ENCODE measurements around the gene TDG. TPM values are rescaled to one million over a fixed set of nuclear protein-coding genes. Genes with fewer than 3 reads are reported as not detected.
"Not testable (repeated sequence)": the region's sequence is repeated elsewhere in the genome, so short reads cannot be mapped to it uniquely, and the experiment has no call there.

The TDG gene
- total RNA-seq, 2 experiments from 2014 or later, result 39.4 to 55.3 TPM

GRCh38 chr12:104010606-104011169 lies 45.0 kb downstream of the TDG start:
- H3K4me1 ChIP-seq (ENCODE audit: insufficient read depth, low read length, poor library complexity, severe bottlenecking), result no peaks in the 10 kb centered on the region
- H3K9me3 ChIP-seq (ENCODE audit: low read length), result no peaks in the 10 kb centered on the region
- no peaks in the 10 kb centered on the region for H4K20me1 ChIP-seq (ENCODE audit: insufficient read depth, low read length)
- no peak for DNase-seq (ENCODE audit: low spot score)
- H3K4me3 ChIP-seq (ENCODE audit: low read depth, low read length, poor library complexity, severe bottlenecking), result no peak overlapping the region
- ChIA-PET CTCF (ENCODE audit: unreplicated experiment) (no interaction called here), POLR2A (no interaction called here)
- H3K27ac ChIP-seq (ENCODE audit: low read depth, low read length, poor library complexity, severe bottlenecking), result no peak overlapping the region
- TF ChIP-seq, protein P1, sequence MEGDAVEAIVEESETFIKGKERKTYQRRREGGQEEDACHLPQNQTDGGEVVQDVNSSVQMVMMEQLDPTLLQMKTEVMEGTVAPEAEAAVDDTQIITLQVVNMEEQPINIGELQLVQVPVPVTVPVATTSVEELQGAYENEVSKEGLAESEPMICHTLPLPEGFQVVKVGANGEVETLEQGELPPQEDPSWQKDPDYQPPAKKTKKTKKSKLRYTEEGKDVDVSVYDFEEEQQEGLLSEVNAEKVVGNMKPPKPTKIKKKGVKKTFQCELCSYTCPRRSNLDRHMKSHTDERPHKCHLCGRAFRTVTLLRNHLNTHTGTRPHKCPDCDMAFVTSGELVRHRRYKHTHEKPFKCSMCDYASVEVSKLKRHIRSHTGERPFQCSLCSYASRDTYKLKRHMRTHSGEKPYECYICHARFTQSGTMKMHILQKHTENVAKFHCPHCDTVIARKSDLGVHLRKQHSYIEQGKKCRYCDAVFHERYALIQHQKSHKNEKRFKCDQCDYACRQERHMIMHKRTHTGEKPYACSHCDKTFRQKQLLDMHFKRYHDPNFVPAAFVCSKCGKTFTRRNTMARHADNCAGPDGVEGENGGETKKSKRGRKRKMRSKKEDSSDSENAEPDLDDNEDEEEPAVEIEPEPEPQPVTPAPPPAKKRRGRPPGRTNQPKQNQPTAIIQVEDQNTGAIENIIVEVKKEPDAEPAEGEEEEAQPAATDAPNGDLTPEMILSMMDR (conservative IDR thresholded peaks at IDR 0.05; ENCODE audit: low read length), result no peak
- TF ChIP-seq EZH2phosphoT487 (IDR thresholded peaks at IDR 0.05; ENCODE audit: borderline replicate concordance, low read depth, low read length), result no peak
- no peaks in the 10 kb centered on the region for H3K9me2 ChIP-seq (ENCODE audit: insufficient read depth, low read length)
- intact Hi-C loops (cut with micrococcal nuclease; ENCODE audit: unreplicated experiment), result no loop called here
- no peak overlapping the region for H2AFZ ChIP-seq (ENCODE audit: low read length)
- BruUV-seq (replicated peaks), result no TSS peak
- H3K4me2 ChIP-seq (ENCODE audit: low read length), result no peak overlapping the region
- H3K36me3 ChIP-seq (ENCODE audit: insufficient read depth, low read length), result no peaks in the 10 kb centered on the region
- no peaks in the 10 kb centered on the region for H3K79me2 ChIP-seq (ENCODE audit: insufficient read depth, low read depth, low read length)

GRCh38 chr12:104011253-104011652 lies 45.6 kb downstream of the TDG start:
- Histone ChIP-seq H3K4me2 (ENCODE audit: low read length) (no peak overlapping the region), H3K4me1 (ENCODE audit: insufficient read depth, low read length, poor library complexity, severe bottlenecking) (no peaks in the 10 kb centered on the region), H3K79me2 (ENCODE audit: insufficient read depth, low read depth, low read length) (no peaks in the 10 kb centered on the region), H4K20me1 (ENCODE audit: insufficient read depth, low read length) (no peaks in the 10 kb centered on the region), H3K36me3 (ENCODE audit: insufficient read depth, low read length) (no peaks in the 10 kb centered on the region), H3K9me3 (ENCODE audit: low read length) (no peaks in the 10 kb centered on the region), H3K4me3 (ENCODE audit: low read depth, low read length, poor library complexity, severe bottlenecking) (no peak overlapping the region), H3K9me2 (ENCODE audit: insufficient read depth, low read length) (no peaks in the 10 kb centered on the region), H3K27ac (ENCODE audit: low read depth, low read length, poor library complexity, severe bottlenecking) (no peak overlapping the region), H2AFZ (ENCODE audit: low read length) (no peak overlapping the region)
- TF ChIP-seq, protein P1 (conservative IDR thresholded peaks at IDR 0.05; ENCODE audit: low read length), result no peak
- no peak for TF ChIP-seq EZH2phosphoT487 (IDR thresholded peaks at IDR 0.05; ENCODE audit: borderline replicate concordance, low read depth, low read length)
- ChIA-PET POLR2A (no interaction called here), CTCF (ENCODE audit: unreplicated experiment) (no interaction called here)
- DNase-seq (ENCODE audit: low spot score), result no peak
- intact Hi-C loops (cut with micrococcal nuclease; ENCODE audit: unreplicated experiment), result no loop called here
- BruUV-seq (replicated peaks), result no TSS peak

DNA sequence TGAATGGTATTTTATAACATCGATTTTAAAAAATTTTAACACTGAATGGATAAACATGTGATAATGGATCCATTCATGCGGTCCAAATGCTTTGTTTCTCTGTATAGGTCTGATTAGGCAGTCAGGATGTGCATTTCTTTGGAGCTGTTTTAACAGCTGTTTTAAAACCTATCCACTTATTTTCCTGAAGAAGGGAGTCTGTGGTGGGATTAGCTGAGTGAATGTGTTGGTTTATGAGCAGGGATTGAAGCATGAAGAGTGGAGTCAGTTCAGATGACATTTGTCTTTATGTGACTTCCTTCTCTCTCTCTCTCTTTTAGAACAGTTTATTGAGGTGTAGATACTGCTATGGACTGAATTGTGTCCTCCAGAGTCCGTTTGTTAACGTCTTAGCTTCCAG lies 46.7 kb downstream of the TDG start:
- BruUV-seq (replicated peaks), result no TSS peak
- no peak for DNase-seq (ENCODE audit: low spot score)
- H3K4me3 ChIP-seq (ENCODE audit: low read depth, low read length, poor library complexity, severe bottlenecking), result no peak overlapping the region
- H4K20me1 ChIP-seq (ENCODE audit: insufficient read depth, low read length), result no peaks in the 10 kb centered on the region
- intact Hi-C loops (cut with micrococcal nuclease; ENCODE audit: unreplicated experiment), result no loop called here
- H2AFZ ChIP-seq (ENCODE audit: low read length), result no peak overlapping the region
- no peaks in the 10 kb centered on the region for H3K79me2 ChIP-seq (ENCODE audit: insufficient read depth, low read depth, low read length)
- H3K4me2 ChIP-seq (ENCODE audit: low read length), result no peak overlapping the region
- no peaks in the 10 kb centered on the region for H3K9me3 ChIP-seq (ENCODE audit: low read length)
- CTCF ChIA-PET (ENCODE audit: unreplicated experiment), result no interaction called here
- TF ChIP-seq EZH2phosphoT487 (IDR thresholded peaks at IDR 0.05; ENCODE audit: borderline replicate concordance, low read depth, low read length), result no peak
- TF ChIP-seq, protein P1 (conservative IDR thresholded peaks at IDR 0.05; ENCODE audit: low read length), result no peak
- POLR2A ChIA-PET, result interaction anchor here (0.5 kb wide), 1 partner anchor 204 kb away, joined by 3 read pairs; no protein-coding TSS in a partner anchor
- H3K9me2 ChIP-seq (ENCODE audit: insufficient read depth, low read length), result no peaks in the 10 kb centered on the region
- no peaks in the 10 kb centered on the region for H3K4me1 ChIP-seq (ENCODE audit: insufficient read depth, low read length, poor library complexity, severe bottlenecking)
- H3K36me3 ChIP-seq (ENCODE audit: insufficient read depth, low read length), result no peaks in the 10 kb centered on the region
- H3K27ac ChIP-seq (ENCODE audit: low read depth, low read length, poor library complexity, severe bottlenecking), result no peak overlapping the region

- H3K27ac ChIP-seq (ENCODE audit: low read depth, low read length, poor library complexity, severe bottlenecking); H3K4me3 ChIP-seq (ENCODE audit: low read depth, low read length, poor library complexity, severe bottlenecking); H4K20me1 ChIP-seq (ENCODE audit: insufficient read depth, low read length); H3K79me2 ChIP-seq (ENCODE audit: insufficient read depth, low read depth, low read length); H3K9me2 ChIP-seq (ENCODE audit: insufficient read depth, low read length); intact Hi-C loops (cut with micrococcal nuclease; ENCODE audit: unreplicated experiment); POLR2A ChIA-PET; H3K36me3 ChIP-seq (ENCODE audit: insufficient read depth, low read length); BruUV-seq (replicated peaks); H3K9me3 ChIP-seq (ENCODE audit: low read length); H2AFZ ChIP-seq (ENCODE audit: low read length); CTCF ChIA-PET (ENCODE audit: unreplicated experiment); DNase-seq (ENCODE audit: low spot score); H3K4me2 ChIP-seq (ENCODE audit: low read length); H3K4me1 ChIP-seq (ENCODE audit: insufficient read depth, low read length, poor library complexity, severe bottlenecking): not testable (repeated sequence)
Measured at GRCh38 chr12:104021862-104022261, 56.2 kb downstream of the TDG start.

All from OCI-LY7 (cell line).